Measurements from ENCODE around the gene SLC37A1. TPM values are rescaled to one million over a fixed set of nuclear protein-coding genes. Genes with fewer than 3 reads are reported as not detected.
A peak's percentile ranks its signal among the peaks of the same experiment; 100 is the strongest.

The SLC37A1 gene
- total RNA-seq, 1 donor from 2014 or later: 28.9 TPM

DNA sequence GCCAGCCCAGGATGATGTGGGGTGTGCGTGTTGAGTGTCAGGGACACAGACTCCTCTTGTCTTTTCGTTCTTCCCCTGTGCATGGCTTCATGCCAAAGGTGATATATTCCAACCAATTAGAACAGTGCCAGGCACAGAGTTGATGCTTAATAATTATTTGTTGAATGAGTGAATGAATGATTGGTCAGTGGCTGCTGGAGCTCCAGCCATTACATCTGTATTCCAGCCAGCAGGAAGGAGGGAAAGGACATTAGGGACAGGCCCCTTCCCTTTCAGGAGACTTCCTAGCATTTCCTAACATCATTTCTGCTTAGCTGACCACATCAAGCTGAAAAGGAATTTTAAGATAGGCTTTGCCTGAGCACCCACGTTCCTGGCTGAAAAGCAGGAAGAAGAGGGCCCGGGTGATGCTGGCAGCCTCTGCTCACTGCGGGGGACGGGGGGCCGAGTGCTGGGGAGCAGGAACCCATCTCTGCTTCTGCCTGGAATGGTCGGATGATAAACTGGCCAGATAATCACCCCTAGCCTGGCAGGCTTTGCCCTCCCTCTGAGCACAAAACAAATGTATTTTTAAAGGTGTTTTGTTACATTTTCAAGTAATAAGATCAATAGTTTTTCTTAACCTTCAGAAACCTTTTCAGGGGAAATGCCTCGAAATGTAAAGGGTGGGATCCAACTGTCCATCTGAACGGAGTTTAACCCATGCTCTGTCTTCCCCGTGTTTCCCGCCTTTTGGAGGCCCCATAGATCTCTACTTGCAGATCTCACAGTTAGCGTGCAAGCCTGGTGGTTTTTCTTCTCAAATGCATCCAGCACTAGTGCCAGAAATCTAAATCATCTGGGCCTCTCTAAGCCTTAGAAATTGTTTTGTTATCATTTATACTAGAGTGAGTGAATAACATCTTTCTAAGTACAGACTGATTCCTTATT lies 39.0 kb downstream of the SLC37A1 start:
- peak; percentile 11 for DNase-seq
- TF ChIP-seq, protein P1, sequence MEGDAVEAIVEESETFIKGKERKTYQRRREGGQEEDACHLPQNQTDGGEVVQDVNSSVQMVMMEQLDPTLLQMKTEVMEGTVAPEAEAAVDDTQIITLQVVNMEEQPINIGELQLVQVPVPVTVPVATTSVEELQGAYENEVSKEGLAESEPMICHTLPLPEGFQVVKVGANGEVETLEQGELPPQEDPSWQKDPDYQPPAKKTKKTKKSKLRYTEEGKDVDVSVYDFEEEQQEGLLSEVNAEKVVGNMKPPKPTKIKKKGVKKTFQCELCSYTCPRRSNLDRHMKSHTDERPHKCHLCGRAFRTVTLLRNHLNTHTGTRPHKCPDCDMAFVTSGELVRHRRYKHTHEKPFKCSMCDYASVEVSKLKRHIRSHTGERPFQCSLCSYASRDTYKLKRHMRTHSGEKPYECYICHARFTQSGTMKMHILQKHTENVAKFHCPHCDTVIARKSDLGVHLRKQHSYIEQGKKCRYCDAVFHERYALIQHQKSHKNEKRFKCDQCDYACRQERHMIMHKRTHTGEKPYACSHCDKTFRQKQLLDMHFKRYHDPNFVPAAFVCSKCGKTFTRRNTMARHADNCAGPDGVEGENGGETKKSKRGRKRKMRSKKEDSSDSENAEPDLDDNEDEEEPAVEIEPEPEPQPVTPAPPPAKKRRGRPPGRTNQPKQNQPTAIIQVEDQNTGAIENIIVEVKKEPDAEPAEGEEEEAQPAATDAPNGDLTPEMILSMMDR (IDR thresholded peaks at IDR 0.05): no peak

DNA sequence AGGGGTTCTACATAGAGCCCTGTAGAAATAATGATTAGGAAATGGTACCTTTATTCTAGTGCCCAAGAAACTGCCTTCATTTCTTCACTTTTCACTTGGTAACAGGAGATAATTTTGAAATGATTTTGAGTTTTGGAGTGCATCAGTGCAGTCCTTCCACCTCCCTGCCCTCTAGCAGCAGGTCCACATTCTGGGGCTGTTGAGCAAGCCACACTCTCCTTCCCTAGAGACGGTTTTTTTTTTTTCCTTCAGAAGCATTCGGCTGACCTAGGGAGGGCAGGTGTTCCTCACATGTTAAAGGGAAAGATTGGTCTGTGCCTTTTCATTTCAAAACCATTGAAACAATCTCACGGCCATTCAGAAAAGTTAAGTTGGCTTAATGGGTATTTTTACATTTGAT lies 39.8 kb downstream of the SLC37A1 start:
- intact Hi-C loops (cut with DNase I): no loop called here
- TF ChIP-seq, protein P1 (IDR thresholded peaks at IDR 0.05): no peak
- no peak overlapping the region for H3K27ac ChIP-seq
- no peaks in the 10 kb centered on the region for H3K27me3 ChIP-seq (ENCODE audit: low read depth)
- no peak for DNase-seq
- H3K4me1 ChIP-seq: no peaks in the 10 kb centered on the region
- H3K4me3 ChIP-seq: no peak overlapping the region
- ATAC-seq: peak in 1 of 2 donors; percentile 60
- H3K9me3 ChIP-seq: no peaks in the 10 kb centered on the region
- peaks cover 56% of the 10 kb centered on the region for H3K36me3 ChIP-seq

More for the DNA sequence above, 39.0 kb downstream of the SLC37A1 start:
- Histone ChIP-seq H3K4me3 (no peak overlapping the region), H3K27me3 (ENCODE audit: low read depth) (no peaks in the 10 kb centered on the region), H3K36me3 (peaks cover 56% of the 10 kb centered on the region), H3K27ac (no peak overlapping the region), H3K9me3 (no peaks in the 10 kb centered on the region), H3K4me1 (no peaks in the 10 kb centered on the region)
- no peak for ATAC-seq
- intact Hi-C loops (cut with DNase I): no loop called here

DNA sequence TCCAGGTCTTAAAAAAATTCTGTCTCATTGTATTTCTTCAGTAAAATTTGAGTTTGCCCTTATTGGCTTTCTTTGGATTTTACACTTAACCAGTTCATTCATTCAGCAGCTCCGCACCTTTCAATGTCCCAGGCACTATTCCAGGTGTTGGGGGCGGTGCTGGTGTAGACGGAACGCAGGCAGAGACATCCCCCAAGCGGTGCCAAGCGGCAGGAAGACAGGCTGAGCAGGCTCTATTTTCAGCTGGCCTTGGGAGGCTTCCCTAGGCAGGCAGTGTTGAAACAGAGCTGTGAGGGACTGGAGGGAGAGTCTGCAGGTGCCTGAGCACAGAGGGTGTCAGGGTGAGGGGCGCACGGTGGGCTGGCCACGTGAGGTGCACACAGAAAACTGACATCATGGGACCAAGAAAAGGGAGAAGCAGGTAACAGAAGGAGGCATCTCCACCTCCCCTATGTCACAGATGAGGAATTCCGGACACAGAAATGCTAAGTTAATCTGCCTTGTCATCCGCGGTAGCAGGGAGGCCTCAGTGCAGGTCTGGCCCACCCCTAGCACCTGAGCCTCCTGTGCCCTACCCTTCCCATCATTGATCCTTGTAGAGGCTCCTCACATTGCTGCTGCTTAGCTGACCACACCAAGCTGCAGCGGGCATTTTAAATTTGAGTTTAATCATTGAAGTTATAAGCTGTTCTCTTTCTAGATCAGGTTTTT lies 40.8 kb downstream of the SLC37A1 start:
- DNase-seq (no peak), ATAC-seq (no peak)
- no peak overlapping the region for H3K27ac ChIP-seq
- no peak overlapping the region for H3K4me3 ChIP-seq
- no peaks in the 10 kb centered on the region for H3K27me3 ChIP-seq (ENCODE audit: low read depth)
- peaks cover 56% of the 10 kb centered on the region for H3K36me3 ChIP-seq
- no peaks in the 10 kb centered on the region for H3K9me3 ChIP-seq
- TF ChIP-seq, protein P1 (IDR thresholded peaks at IDR 0.05): no peak
- no peaks in the 10 kb centered on the region for H3K4me1 ChIP-seq
- intact Hi-C loops (cut with DNase I): no loop called here

DNA sequence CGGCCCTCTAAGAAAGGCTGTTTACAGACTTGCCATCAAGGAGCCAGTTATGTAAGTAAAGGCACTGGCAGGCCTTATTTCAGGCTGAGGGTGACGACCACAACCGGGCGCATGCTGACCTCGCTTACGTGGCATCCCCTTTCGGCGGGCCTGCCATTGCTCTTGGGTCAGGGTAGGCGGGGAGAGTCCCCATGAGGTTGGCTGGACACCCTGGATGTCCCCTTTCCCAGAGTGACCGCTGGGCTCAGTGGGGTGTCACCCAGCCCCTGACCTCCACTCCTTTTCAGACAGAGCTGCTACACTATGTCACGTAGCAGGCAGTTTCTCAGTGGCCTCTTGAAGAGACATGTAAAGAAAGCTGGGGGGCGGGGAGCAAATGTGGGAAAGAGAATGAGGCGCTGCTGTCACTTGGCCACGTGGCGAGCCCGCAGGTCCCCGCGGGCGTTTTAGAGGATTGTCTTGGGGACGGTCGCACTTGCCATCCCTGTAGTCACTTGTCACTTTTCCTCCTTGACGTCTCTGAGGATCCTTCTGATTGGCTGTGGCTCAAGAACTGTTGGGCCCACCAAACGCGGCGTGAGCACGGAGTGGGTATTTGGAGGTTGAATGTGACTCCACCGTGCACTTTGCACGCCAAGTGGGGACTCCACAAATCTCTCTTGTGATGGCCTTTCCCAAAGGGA lies 42.2 kb downstream of the SLC37A1 start:
- Histone ChIP-seq H3K36me3 (peaks cover 65% of the 10 kb centered on the region), H3K27ac (no peak overlapping the region), H3K4me1 (no peaks in the 10 kb centered on the region), H3K9me3 (no peaks in the 10 kb centered on the region), H3K27me3 (ENCODE audit: low read depth) (no peaks in the 10 kb centered on the region), H3K4me3 (no peak overlapping the region)
- no peak for ATAC-seq
- intact Hi-C loops (cut with DNase I): no loop called here
- TF ChIP-seq, protein P1 (IDR thresholded peaks at IDR 0.05): no peak
- peak; percentile 39 for DNase-seq

DNA sequence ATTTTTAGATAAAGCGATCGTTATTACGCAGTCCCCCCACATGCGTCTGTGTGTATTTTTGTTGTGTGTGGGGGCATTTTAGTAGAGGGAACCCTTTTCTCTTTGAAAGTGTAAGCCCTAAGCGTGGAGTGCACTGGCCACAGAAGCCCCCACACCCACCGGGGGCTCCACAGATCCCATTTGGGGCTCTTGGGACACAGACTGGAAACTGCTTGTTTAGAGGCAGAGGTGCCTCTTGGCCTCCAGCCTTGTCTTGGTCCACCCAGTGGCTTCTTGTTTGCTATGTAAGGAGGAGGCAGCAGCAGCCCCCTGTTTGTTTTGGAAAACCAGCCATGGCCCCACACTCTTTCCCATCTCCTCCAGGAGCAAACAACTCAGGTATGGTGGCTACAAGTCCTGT lies 42.8 kb downstream of the SLC37A1 start:
- peaks cover 71% of the 10 kb centered on the region for H3K36me3 ChIP-seq

More for the DNA sequence above, 42.8 kb downstream of the SLC37A1 start:
- no peak overlapping the region for H3K27ac ChIP-seq
- intact Hi-C loops (cut with DNase I): no loop called here
- DNase-seq (no peak), ATAC-seq (no peak)
- no peaks in the 10 kb centered on the region for H3K4me1 ChIP-seq
- TF ChIP-seq, protein P1 (IDR thresholded peaks at IDR 0.05): no peak
- no peaks in the 10 kb centered on the region for H3K27me3 ChIP-seq (ENCODE audit: low read depth)
- H3K4me3 ChIP-seq: no peak overlapping the region
- H3K9me3 ChIP-seq: no peaks in the 10 kb centered on the region
